WTC11 (cell line): ENCODE data around the gene DHCR7. TPM values are rescaled to one million over a fixed set of nuclear protein-coding genes. Genes with fewer than 3 reads are reported as not detected.

Experiments used
- ATAC-seq: fragments of 200-7000 bp; cut with Tn5 transposase; 2 replicates; pipeline ENCODE4 v1.10.0; 2021; ENCODE audit warnings: mild to moderate bottlenecking, moderate library complexity
- CTCF ChIA-PET: fragments of 300-600 bp; sonication (Branson Sonifier 250); formaldehyde crosslinking; loops from one replicate; lab custom pipeline; 2021; ENCODE audit warnings: antibody characterized with exemption; lab: Charles Lee
- POLR2A ChIA-PET: fragments of 350-600 bp; sonication (Branson Sonifier 250); formaldehyde crosslinking; loops from one replicate; lab custom pipeline; 2021; ENCODE audit warnings: antibody characterized with exemption; lab: Charles Lee
- DNase-seq: peaks from one replicate; pipeline ENCODE4 v3.0.0; 2021; ENCODE audit warnings: low spot score
- H3K27ac Mint-ChIP-seq: 2 replicates; pipeline ENCODE4 v1.8.0; 2021; ENCODE audit warnings: mixed read lengths
- H3K27me3 Mint-ChIP-seq: 2 replicates; pipeline ENCODE4 v1.8.0; 2021; ENCODE audit warnings: low read depth, mild to moderate bottlenecking, moderate library complexity, mixed read lengths
- H3K36me3 Mint-ChIP-seq: 2 replicates; pipeline ENCODE4 v1.8.0; 2021; ENCODE audit warnings: mixed read lengths
- H3K4me1 Mint-ChIP-seq: 2 replicates; pipeline ENCODE4 v1.8.0; 2022; ENCODE audit warnings: mixed read lengths
- H3K4me3 Mint-ChIP-seq: 2 replicates; pipeline ENCODE4 v1.8.0; 2021; ENCODE audit warnings: mild to moderate bottlenecking, moderate library complexity, mixed read lengths
- H3K9me3 Mint-ChIP-seq: 2 replicates; pipeline ENCODE4 v1.8.0; 2021; ENCODE audit warnings: mixed read lengths
- CREM ChIP-seq: sonication (generic); formaldehyde crosslinking; IDR thresholded peaks from 2 replicates; pipeline ENCODE4 v1.8.1; 2022; ENCODE audit warnings: mild to moderate bottlenecking, missing genetic modification reagents, moderate library complexity
- ELF4 ChIP-seq: sonication (generic); formaldehyde crosslinking; IDR thresholded peaks from 2 replicates; pipeline ENCODE4 v1.8.1; 2022; ENCODE audit warnings: low read depth, mild to moderate bottlenecking, moderate library complexity, missing genetic modification reagents
- GABPB1 ChIP-seq: sonication (generic); formaldehyde crosslinking; IDR thresholded peaks from 2 replicates; pipeline ENCODE4 v1.8.1; 2023; ENCODE audit warnings: mild to moderate bottlenecking, missing genetic modification reagents
- HMGA2 ChIP-seq: fragments of 250-450 bp; sonication (Bioruptor Pico); IDR thresholded peaks from 2 replicates; pipeline ENCODE4 v1.4.0; 2021; ENCODE audit warnings: mild to moderate bottlenecking, moderate library complexity
- IRF2 ChIP-seq: sonication (generic); formaldehyde crosslinking; IDR thresholded peaks from 2 replicates; pipeline ENCODE4 v1.8.0; 2022; ENCODE audit warnings: low read depth, missing genetic modification reagents, borderline replicate concordance
- KAT7 ChIP-seq: sonication (generic); formaldehyde crosslinking; IDR thresholded peaks from 2 replicates; pipeline ENCODE4 v1.8.1; 2023; ENCODE audit warnings: missing genetic modification reagents, mild to moderate bottlenecking, borderline replicate concordance
- RORB ChIP-seq: fragments of 250-450 bp; sonication (Bioruptor Pico); IDR thresholded peaks from 2 replicates; pipeline ENCODE4 v1.9.0; 2021; ENCODE audit warnings: mild to moderate bottlenecking
- SP1 ChIP-seq: sonication (generic); formaldehyde crosslinking; conservative IDR thresholded peaks from 2 replicates; pipeline ENCODE4 v1.8.1; 2022; ENCODE audit warnings: missing genetic modification reagents
- ZBTB21 ChIP-seq: sonication (generic); formaldehyde crosslinking; IDR thresholded peaks from 2 replicates; pipeline ENCODE4 v1.8.1; 2023; ENCODE audit warnings: mild to moderate bottlenecking, missing genetic modification reagents, borderline replicate concordance
- ZNF121 ChIP-seq: sonication (generic); formaldehyde crosslinking; IDR thresholded peaks from 2 replicates; pipeline ENCODE4 v1.8.0; 2023; ENCODE audit warnings: missing genetic modification reagents
- ZNF219 ChIP-seq: sonication (generic); formaldehyde crosslinking; IDR thresholded peaks from 2 replicates; pipeline ENCODE4 v1.8.0; 2023; ENCODE audit warnings: missing genetic modification reagents, mild to moderate bottlenecking, borderline replicate concordance
- ZNF263 ChIP-seq: sonication (generic); formaldehyde crosslinking; IDR thresholded peaks from 2 replicates; pipeline ENCODE4 v1.8.1; 2022; ENCODE audit warnings: low read depth, mild to moderate bottlenecking, moderate library complexity, missing genetic modification reagents
- total RNA-seq: library from RNA; stranded (reverse); gene quantifications from 3 replicates; pipeline ENCODE4 v1.2.3, GENCODE V29; 2021
- TF ChIP-seq, protein P1 (sequence below): sonication (generic); formaldehyde crosslinking; IDR thresholded peaks from 2 replicates; pipeline ENCODE4 v1.8.0; 2022; ENCODE audit warnings: mild to moderate bottlenecking, missing genetic modification reagents
- TF ChIP-seq, protein P2 (sequence below): sonication (generic); formaldehyde crosslinking; IDR thresholded peaks from 2 replicates; pipeline ENCODE4 v1.8.0; 2022; ENCODE audit warnings: missing genetic modification reagents
- TF ChIP-seq, protein P3 (sequence below): sonication (generic); formaldehyde crosslinking; IDR thresholded peaks from 2 replicates; pipeline ENCODE4 v1.8.1; 2022; ENCODE audit warnings: low read depth, mild to moderate bottlenecking, moderate library complexity, missing genetic modification reagents, borderline replicate concordance
- TF ChIP-seq, protein P4 (sequence below): fragments of 250-450 bp; sonication (Bioruptor Pico); IDR thresholded peaks from 2 replicates; pipeline ENCODE4 v2.1.2; 2022; ENCODE audit warnings: mild to moderate bottlenecking, moderate library complexity
- TF ChIP-seq, protein P5 (sequence below): sonication (generic); formaldehyde crosslinking; conservative IDR thresholded peaks from 2 replicates; pipeline ENCODE4 v1.8.1; 2023; ENCODE audit warnings: mild to moderate bottlenecking, low read depth, missing genetic modification reagents, moderate library complexity

Gene DHCR7
- total RNA-seq, 1 experiment from 2014 or later, result 104 TPM

DNA sequence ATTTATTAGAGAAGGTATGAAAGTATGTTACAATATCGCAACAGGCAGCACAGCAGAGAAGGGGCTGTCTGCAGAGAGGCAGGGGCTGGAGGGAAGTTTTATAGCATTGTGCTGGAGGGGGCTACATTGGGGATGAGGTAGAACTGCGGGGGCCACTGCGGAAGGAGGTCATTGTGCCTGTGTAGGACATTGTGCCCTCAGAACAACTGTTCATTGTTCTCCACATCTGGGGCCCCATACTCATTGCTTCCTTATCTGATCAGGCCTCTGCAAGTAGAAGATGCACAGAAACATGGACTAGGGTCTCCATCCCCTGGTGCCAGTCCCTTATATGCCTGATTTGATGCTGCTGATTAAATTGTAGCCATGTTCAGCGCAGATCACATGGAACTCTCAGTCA lies 16.9 kb upstream of the DHCR7 start (continued):
- TF ChIP-seq CREM (CRISPR knock-in tag) (no peak), ZNF219 (no peak), ELF4 (CRISPR knock-in tag) (no peak), KAT7 (CRISPR knock-in tag) (no peak), ZNF263 (CRISPR knock-in tag) (no peak), HMGA2 (no peak), ZBTB21 (CRISPR knock-in tag) (no peak)
- TF ChIP-seq, protein P1, sequence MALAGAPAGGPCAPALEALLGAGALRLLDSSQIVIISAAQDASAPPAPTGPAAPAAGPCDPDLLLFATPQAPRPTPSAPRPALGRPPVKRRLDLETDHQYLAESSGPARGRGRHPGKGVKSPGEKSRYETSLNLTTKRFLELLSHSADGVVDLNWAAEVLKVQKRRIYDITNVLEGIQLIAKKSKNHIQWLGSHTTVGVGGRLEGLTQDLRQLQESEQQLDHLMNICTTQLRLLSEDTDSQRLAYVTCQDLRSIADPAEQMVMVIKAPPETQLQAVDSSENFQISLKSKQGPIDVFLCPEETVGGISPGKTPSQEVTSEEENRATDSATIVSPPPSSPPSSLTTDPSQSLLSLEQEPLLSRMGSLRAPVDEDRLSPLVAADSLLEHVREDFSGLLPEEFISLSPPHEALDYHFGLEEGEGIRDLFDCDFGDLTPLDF, result no peak
- TF ChIP-seq, protein P2, sequence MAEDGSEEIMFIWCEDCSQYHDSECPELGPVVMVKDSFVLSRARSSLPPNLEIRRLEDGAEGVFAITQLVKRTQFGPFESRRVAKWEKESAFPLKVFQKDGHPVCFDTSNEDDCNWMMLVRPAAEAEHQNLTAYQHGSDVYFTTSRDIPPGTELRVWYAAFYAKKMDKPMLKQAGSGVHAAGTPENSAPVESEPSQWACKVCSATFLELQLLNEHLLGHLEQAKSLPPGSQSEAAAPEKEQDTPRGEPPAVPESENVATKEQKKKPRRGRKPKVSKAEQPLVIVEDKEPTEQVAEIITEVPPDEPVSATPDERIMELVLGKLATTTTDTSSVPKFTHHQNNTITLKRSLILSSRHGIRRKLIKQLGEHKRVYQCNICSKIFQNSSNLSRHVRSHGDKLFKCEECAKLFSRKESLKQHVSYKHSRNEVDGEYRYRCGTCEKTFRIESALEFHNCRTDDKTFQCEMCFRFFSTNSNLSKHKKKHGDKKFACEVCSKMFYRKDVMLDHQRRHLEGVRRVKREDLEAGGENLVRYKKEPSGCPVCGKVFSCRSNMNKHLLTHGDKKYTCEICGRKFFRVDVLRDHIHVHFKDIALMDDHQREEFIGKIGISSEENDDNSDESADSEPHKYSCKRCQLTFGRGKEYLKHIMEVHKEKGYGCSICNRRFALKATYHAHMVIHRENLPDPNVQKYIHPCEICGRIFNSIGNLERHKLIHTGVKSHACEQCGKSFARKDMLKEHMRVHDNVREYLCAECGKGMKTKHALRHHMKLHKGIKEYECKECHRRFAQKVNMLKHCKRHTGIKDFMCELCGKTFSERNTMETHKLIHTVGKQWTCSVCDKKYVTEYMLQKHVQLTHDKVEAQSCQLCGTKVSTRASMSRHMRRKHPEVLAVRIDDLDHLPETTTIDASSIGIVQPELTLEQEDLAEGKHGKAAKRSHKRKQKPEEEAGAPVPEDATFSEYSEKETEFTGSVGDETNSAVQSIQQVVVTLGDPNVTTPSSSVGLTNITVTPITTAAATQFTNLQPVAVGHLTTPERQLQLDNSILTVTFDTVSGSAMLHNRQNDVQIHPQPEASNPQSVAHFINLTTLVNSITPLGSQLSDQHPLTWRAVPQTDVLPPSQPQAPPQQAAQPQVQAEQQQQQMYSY, result no peak
- TF ChIP-seq, protein P3, sequence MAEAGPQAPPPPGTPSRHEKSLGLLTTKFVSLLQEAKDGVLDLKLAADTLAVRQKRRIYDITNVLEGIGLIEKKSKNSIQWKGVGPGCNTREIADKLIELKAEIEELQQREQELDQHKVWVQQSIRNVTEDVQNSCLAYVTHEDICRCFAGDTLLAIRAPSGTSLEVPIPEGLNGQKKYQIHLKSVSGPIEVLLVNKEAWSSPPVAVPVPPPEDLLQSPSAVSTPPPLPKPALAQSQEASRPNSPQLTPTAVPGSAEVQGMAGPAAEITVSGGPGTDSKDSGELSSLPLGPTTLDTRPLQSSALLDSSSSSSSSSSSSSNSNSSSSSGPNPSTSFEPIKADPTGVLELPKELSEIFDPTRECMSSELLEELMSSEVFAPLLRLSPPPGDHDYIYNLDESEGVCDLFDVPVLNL, result no peak

DNA sequence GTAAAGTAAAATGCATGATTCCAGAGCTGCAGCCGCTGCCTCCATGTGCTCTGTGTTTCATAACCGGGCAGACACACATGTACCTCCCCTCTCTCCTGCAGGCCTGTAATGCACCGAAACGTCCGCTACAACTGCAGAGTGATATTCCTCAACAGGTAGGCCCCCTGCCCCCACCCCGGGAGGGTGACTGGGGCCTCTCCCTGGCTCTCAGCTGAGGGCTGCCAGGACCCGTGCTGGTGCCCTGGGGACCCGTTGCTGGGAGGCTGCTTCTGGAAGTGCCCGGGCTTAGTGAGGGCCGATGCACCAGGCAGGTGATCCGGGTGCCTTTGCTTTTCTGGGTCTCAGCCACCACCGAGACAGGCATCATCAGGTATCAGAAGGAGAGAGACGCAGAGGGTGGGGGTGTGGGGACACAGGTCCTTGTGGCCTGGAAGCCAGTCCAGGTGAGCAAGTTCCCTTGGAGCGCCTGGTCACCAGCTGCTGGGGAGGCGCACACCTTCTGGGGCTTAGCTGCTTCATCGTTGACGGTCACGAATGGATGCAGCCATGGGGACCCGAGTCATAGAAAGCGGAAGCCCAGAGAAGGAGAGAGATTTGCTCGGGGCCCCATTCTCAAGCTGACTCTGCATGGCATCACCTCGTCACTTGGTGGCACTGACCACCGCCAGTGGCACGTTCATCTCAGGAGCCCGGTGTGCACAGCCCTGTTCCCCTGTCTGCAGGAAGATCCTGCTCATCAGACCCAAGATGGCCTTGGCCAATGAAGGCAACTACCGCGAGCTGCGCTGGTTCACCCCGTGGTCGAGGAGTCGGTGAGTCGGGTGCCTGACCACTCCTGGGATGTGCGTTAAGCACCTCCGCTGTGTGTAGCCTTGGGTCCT lies 15.4 kb upstream of the DHCR7 start:
- POLR2A ChIA-PET, result no interaction called here
- TF ChIP-seq RORB (no peak), KAT7 (CRISPR knock-in tag) (no peak), IRF2 (no peak), GABPB1 (CRISPR knock-in tag) (no peak), ZNF121 (CRISPR knock-in tag) (no peak), SP1 (CRISPR knock-in tag) (no peak)
- TF ChIP-seq, protein P4, sequence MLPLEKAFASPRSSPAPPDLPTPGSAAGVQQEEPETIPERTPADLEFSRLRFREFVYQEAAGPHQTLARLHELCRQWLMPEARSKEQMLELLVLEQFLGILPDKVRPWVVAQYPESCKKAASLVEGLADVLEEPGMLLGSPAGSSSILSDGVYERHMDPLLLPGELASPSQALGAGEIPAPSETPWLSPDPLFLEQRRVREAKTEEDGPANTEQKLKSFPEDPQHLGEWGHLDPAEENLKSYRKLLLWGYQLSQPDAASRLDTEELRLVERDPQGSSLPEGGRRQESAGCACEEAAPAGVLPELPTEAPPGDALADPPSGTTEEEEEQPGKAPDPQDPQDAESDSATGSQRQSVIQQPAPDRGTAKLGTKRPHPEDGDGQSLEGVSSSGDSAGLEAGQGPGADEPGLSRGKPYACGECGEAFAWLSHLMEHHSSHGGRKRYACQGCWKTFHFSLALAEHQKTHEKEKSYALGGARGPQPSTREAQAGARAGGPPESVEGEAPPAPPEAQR (CRISPR knock-in tag), result no peak
- TF ChIP-seq, protein P5, sequence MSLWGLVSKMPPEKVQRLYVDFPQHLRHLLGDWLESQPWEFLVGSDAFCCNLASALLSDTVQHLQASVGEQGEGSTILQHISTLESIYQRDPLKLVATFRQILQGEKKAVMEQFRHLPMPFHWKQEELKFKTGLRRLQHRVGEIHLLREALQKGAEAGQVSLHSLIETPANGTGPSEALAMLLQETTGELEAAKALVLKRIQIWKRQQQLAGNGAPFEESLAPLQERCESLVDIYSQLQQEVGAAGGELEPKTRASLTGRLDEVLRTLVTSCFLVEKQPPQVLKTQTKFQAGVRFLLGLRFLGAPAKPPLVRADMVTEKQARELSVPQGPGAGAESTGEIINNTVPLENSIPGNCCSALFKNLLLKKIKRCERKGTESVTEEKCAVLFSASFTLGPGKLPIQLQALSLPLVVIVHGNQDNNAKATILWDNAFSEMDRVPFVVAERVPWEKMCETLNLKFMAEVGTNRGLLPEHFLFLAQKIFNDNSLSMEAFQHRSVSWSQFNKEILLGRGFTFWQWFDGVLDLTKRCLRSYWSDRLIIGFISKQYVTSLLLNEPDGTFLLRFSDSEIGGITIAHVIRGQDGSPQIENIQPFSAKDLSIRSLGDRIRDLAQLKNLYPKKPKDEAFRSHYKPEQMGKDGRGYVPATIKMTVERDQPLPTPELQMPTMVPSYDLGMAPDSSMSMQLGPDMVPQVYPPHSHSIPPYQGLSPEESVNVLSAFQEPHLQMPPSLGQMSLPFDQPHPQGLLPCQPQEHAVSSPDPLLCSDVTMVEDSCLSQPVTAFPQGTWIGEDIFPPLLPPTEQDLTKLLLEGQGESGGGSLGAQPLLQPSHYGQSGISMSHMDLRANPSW (CRISPR knock-in tag), result no peak
- TF ChIP-seq, all 79 proteins: peak for 0
- Mint-ChIP-seq H3K4me3 (no peak overlapping the region), H3K9me3 (peaks cover 16% of the 10 kb centered on the region), H3K27me3 (no peaks in the 10 kb centered on the region), H3K4me1 (no peaks in the 10 kb centered on the region), H3K36me3 (peaks cover 49% of the 10 kb centered on the region), H3K27ac (no peak overlapping the region)
- CTCF ChIA-PET, result interaction anchor here (1.0 to 1.3 kb wide), 2 partner anchors 11 to 116 kb away, joined by 3 to 4 read pairs; partner anchors contain the start of gene NADSYN1
- no peak for DNase-seq
- ATAC-seq, result no peak
